GM12892 (cell line): Measurements from ENCODE around the gene DUSP23.

Source experiments
- POLR2A ChIP-seq: IDR thresholded peaks from 2 replicates; pipeline ENCODE4 v1.6.1; 2011; ENCODE audit warnings: low read depth, low read length, control low read depth
- POLR2AphosphoS5 ChIP-seq: IDR thresholded peaks from 2 replicates; pipeline ENCODE4 v1.6.1; 2011; ENCODE audit warnings: low read depth, low read length, control low read depth
- TAF1 ChIP-seq: IDR thresholded peaks from 2 replicates; pipeline ENCODE4 v1.6.1; 2011; ENCODE audit warnings: low read depth, mild to moderate bottlenecking, control low read depth, low read length, borderline replicate concordance

- TF ChIP-seq POLR2AphosphoS5 (no peak), POLR2A (no peak), TAF1 (no peak)
Observed at GRCh38 chr1:159800177-159800930, 19.6 kb downstream of the DUSP23 start.
